ENCODE results near the gene RLN2.

Gene RLN2

DNA sequence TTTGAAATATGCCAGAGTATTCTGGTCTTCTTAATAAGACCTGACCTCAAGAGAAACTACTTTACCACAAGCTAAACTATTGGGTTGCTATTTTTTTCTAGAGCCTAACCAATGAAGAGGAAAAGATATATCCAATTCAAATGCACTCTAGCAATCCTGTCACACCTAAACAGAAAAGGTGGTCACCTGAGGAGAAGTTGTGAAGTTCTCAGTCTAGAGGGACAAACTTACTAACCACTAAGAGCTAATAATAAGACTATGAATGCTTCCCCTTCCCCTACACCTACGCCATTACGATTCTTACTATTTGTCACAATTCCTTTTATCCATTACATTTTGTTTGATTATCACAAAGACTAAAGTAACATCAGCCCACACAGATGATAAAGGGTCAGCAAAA lies 29.7 kb downstream of the RLN2 start:
- H3K4me1 Mint-ChIP-seq, result no peaks in the 10 kb centered on the region
- peaks cover 6% of the 10 kb centered on the region for H3K27me3 Mint-ChIP-seq (ENCODE audit: low read depth, poor library complexity)
- no peak overlapping the region for H3K4me3 Mint-ChIP-seq
- H3K9me3 Mint-ChIP-seq, result peaks cover 6% of the 10 kb centered on the region
- no peak for DNase-seq
- H3K27ac Mint-ChIP-seq, result no peak overlapping the region
- H3K36me3 Mint-ChIP-seq (ENCODE audit: low read depth), result no peaks in the 10 kb centered on the region
- TF ChIP-seq, protein P1, sequence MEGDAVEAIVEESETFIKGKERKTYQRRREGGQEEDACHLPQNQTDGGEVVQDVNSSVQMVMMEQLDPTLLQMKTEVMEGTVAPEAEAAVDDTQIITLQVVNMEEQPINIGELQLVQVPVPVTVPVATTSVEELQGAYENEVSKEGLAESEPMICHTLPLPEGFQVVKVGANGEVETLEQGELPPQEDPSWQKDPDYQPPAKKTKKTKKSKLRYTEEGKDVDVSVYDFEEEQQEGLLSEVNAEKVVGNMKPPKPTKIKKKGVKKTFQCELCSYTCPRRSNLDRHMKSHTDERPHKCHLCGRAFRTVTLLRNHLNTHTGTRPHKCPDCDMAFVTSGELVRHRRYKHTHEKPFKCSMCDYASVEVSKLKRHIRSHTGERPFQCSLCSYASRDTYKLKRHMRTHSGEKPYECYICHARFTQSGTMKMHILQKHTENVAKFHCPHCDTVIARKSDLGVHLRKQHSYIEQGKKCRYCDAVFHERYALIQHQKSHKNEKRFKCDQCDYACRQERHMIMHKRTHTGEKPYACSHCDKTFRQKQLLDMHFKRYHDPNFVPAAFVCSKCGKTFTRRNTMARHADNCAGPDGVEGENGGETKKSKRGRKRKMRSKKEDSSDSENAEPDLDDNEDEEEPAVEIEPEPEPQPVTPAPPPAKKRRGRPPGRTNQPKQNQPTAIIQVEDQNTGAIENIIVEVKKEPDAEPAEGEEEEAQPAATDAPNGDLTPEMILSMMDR (IDR thresholded peaks at IDR 0.05), result no peak

DNA sequence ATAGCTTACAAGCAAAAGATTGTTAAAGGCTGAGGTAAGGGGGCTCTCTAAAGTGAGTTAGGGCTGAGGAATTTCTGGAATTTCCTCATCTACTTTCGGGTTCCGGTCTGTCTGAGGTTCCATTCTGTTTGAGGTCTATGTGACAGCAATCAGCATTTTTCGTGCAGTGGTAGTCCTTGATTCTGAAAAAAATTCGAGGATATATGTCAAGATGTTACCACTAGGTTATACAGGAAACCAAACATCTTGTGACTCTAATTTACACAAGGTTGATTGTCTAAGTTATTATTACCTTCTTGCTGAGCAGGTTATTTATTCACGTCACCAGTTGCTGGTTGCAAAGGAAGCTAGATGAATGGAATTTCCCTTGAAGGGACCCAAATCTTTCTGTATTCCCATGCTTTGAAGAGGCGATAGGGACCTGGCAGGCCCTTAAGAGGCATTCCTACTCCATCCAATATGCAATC lies 35.2 kb downstream of the RLN2 start:
- Mint-ChIP-seq H3K9me3 (no peaks in the 10 kb centered on the region), H3K27me3 (ENCODE audit: low read depth, poor library complexity) (peaks cover 6% of the 10 kb centered on the region), H3K4me3 (no peak overlapping the region), H3K27ac (no peak overlapping the region), H3K36me3 (ENCODE audit: low read depth) (no peaks in the 10 kb centered on the region), H3K4me1 (no peaks in the 10 kb centered on the region)
- TF ChIP-seq, protein P1 (IDR thresholded peaks at IDR 0.05), result no peak
- DNase-seq, result no peak

DNA sequence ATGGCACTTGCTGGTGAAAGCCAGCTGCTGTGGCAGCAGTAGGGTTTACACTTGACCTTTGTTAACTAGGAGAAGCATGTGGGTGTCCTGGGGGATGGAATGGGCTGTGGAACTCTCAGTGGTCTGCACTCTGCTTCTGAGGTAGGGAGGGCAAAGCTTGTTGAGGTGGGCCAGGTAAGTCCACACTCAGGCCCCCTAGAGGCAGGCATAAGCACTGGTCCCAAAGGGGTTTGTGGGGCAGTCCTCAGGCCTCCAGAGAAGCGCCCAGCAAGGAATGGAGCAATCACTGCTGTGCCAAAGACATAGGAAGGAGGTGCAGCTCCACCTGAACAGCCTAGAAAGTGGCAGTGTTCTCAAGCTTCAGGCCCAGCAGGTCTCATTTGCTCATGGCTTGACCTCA lies 38.6 kb downstream of the RLN2 start:
- Mint-ChIP-seq H3K36me3 (ENCODE audit: low read depth) (no peaks in the 10 kb centered on the region), H3K27me3 (ENCODE audit: low read depth, poor library complexity) (peaks cover 6% of the 10 kb centered on the region), H3K9me3 (no peaks in the 10 kb centered on the region), H3K27ac (no peak overlapping the region), H3K4me1 (no peaks in the 10 kb centered on the region), H3K4me3 (no peak overlapping the region)
- no peak for DNase-seq
- TF ChIP-seq, protein P1 (IDR thresholded peaks at IDR 0.05), result no peak

DNA sequence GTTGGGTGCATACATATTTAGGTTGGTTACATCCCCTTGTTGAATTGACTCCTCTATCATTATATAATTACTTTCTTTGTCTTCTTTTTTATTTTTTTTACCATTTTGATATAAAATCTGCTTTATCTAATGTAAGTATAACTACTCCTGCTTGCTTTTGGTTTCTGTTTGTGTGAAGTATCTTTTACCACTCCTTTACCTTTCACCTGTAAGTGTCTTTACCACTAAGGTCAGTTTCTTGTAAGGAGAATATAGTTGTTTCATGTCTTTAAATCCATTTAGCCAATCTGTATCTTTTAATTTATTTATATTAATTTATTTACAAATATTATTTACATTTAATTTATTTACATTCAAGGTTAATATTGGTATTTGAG lies 40.3 kb downstream of the RLN2 start:
- no peak overlapping the region for H3K4me3 Mint-ChIP-seq
- H3K27me3 Mint-ChIP-seq (ENCODE audit: low read depth, poor library complexity), result no peaks in the 10 kb centered on the region
- H3K4me1 Mint-ChIP-seq, result no peaks in the 10 kb centered on the region
- H3K9me3 Mint-ChIP-seq, result peaks cover 4% of the 10 kb centered on the region
- no peak overlapping the region for H3K27ac Mint-ChIP-seq
- H3K36me3 Mint-ChIP-seq (ENCODE audit: low read depth), result no peaks in the 10 kb centered on the region
- TF ChIP-seq, protein P1 (IDR thresholded peaks at IDR 0.05), result no peak
- no peak for DNase-seq

DNA sequence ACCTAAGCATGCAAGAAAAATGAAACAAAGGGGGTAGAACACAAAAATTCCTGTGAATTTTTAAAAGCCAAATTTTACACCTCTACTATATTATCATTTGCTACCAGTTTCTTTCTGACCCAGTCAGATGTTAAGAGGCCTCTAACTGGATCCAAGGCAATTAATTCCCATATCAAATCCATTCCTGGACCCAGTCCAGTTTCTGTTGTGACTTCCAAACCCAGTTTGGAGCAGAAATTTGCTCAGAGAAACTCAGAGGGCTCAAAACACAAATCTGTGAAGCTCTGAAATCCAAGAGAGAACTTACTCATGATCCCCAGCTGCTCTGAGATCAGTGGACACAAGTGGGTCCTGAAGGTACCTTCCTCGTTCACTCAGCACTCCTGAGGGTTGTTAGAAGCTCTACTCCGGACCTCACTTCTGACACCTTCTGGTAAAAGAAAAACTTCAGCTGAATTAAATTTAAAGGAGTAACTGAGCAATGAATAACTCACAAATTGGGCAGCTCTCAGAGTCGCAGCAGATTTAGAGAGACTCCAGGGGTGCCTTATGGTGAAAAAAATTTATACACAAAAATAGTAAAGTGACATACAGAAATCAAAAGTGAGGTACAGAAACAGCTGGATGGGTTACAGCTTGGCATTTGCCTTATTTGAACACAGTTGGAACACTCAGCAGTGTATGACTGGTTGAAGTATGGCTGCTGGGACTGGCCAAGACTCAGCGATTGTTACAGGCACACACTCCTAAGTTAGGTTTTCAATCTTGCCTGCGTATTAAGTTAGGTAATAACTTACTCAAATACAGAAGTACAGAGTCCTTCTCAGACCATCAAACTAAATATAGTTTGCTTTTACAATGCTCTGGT lies 40.9 kb downstream of the RLN2 start:
- no peak overlapping the region for H3K27ac Mint-ChIP-seq
- no peak for DNase-seq
- H3K27me3 Mint-ChIP-seq (ENCODE audit: low read depth, poor library complexity), result no peaks in the 10 kb centered on the region
- TF ChIP-seq, protein P1 (IDR thresholded peaks at IDR 0.05), result no peak
- no peak overlapping the region for H3K4me3 Mint-ChIP-seq
- H3K9me3 Mint-ChIP-seq, result peaks cover 4% of the 10 kb centered on the region
- H3K4me1 Mint-ChIP-seq, result no peaks in the 10 kb centered on the region
- no peaks in the 10 kb centered on the region for H3K36me3 Mint-ChIP-seq (ENCODE audit: low read depth)
